Measurements from ENCODE around the gene OLFML2A.
"Not testable (repeated sequence)": the region's sequence is repeated elsewhere in the genome, so short reads cannot be mapped to it uniquely, and the experiment has no call there.

OLFML2A gene

GRCh38 chr9:124841075-124841821, 64.3 kb downstream of the OLFML2A start:
- no peak for TF ChIP-seq POLR2AphosphoS5 (IDR thresholded peaks at IDR 0.05; ENCODE audit: low read depth, low read length)
- no peak for FAIRE-seq
- DNase-seq (ENCODE audit: insufficient read length), result no peak

GRCh38 chr9:124843456-124844034, 66.6 kb downstream of the OLFML2A start:
- FAIRE-seq (no peak), DNase-seq (ENCODE audit: insufficient read length) (no peak)
- TF ChIP-seq POLR2A (IDR thresholded peaks at IDR 0.05; ENCODE audit: low read depth, low read length), result no peak
- TF ChIP-seq POLR2AphosphoS5 (IDR thresholded peaks at IDR 0.05; ENCODE audit: low read depth, low read length), result no peak
- no peak for TF ChIP-seq TAF1 (IDR thresholded peaks at IDR 0.05; ENCODE audit: borderline replicate concordance, low read depth, low read length)

- DNase-seq (ENCODE audit: insufficient read length), result no peak
- no peak for FAIRE-seq
- no peak for TF ChIP-seq TAF1 (IDR thresholded peaks at IDR 0.05; ENCODE audit: borderline replicate concordance, low read depth, low read length)
- TF ChIP-seq POLR2AphosphoS5 (IDR thresholded peaks at IDR 0.05; ENCODE audit: low read depth, low read length), result no peak
- TF ChIP-seq POLR2A (IDR thresholded peaks at IDR 0.05; ENCODE audit: low read depth, low read length), result no peak
Observed at GRCh38 chr9:124844291-124844690, 67.4 kb downstream of the OLFML2A start.

- not testable (repeated sequence) for DNase-seq (ENCODE audit: insufficient read length); FAIRE-seq
Observed at GRCh38 chr9:124846467-124846866, 69.5 kb downstream of the OLFML2A start.

GRCh38 chr9:124846969-124847368, 70.0 kb downstream of the OLFML2A start:
- DNase-seq (ENCODE audit: insufficient read length) (no peak), FAIRE-seq (no peak)
- no peak for TF ChIP-seq POLR2A (IDR thresholded peaks at IDR 0.05; ENCODE audit: low read depth, low read length)

GRCh38 chr9:124849801-124850200, 72.9 kb downstream of the OLFML2A start:
- DNase-seq (ENCODE audit: insufficient read length) (no peak), FAIRE-seq (no peak)
- TF ChIP-seq POLR2A (IDR thresholded peaks at IDR 0.05; ENCODE audit: low read depth, low read length) (no peak), POLR2AphosphoS5 (IDR thresholded peaks at IDR 0.05; ENCODE audit: low read depth, low read length) (no peak), TAF1 (IDR thresholded peaks at IDR 0.05; ENCODE audit: borderline replicate concordance, low read depth, low read length) (no peak)

- FAIRE-seq (no peak), DNase-seq (ENCODE audit: insufficient read length) (no peak)
- no peak for TF ChIP-seq POLR2A (IDR thresholded peaks at IDR 0.05; ENCODE audit: low read depth, low read length)
- no peak for TF ChIP-seq TAF1 (IDR thresholded peaks at IDR 0.05; ENCODE audit: borderline replicate concordance, low read depth, low read length)
- TF ChIP-seq POLR2AphosphoS5 (IDR thresholded peaks at IDR 0.05; ENCODE audit: low read depth, low read length), result no peak
Observed at GRCh38 chr9:124852121-124852828, 75.3 kb downstream of the OLFML2A start.

- DNase-seq (ENCODE audit: insufficient read length) (peak; percentile 89), FAIRE-seq (peak; percentile 96)
- TF ChIP-seq TAF1 (IDR thresholded peaks at IDR 0.05; ENCODE audit: borderline replicate concordance, low read depth, low read length) (no peak), POLR2AphosphoS5 (IDR thresholded peaks at IDR 0.05; ENCODE audit: low read depth, low read length) (no peak), POLR2A (IDR thresholded peaks at IDR 0.05; ENCODE audit: low read depth, low read length) (no peak)
Observed at GRCh38 chr9:124852829-124853531, 76.0 kb downstream of the OLFML2A start, which contains the start of gene WDR38. WDR38 (plus strand) TSS chr9:124853460; CDS start chr9:124853532, 72 bp downstream.

GRCh38 chr9:124853605-124854143, 76.7 kb downstream of the OLFML2A start:
- DNase-seq (ENCODE audit: insufficient read length), result no peak
- FAIRE-seq, result no peak
- TF ChIP-seq POLR2A (IDR thresholded peaks at IDR 0.05; ENCODE audit: low read depth, low read length) (no peak), TAF1 (IDR thresholded peaks at IDR 0.05; ENCODE audit: borderline replicate concordance, low read depth, low read length) (no peak), POLR2AphosphoS5 (IDR thresholded peaks at IDR 0.05; ENCODE audit: low read depth, low read length) (no peak)

GRCh38 chr9:124854161-124854560, 77.2 kb downstream of the OLFML2A start:
- DNase-seq (ENCODE audit: insufficient read length) (no peak), FAIRE-seq (no peak)

GRCh38 chr9:124854822-124855221, 77.9 kb downstream of the OLFML2A start:
- TF ChIP-seq POLR2A (IDR thresholded peaks at IDR 0.05; ENCODE audit: low read depth, low read length) (no peak), POLR2AphosphoS5 (IDR thresholded peaks at IDR 0.05; ENCODE audit: low read depth, low read length) (no peak), TAF1 (IDR thresholded peaks at IDR 0.05; ENCODE audit: borderline replicate concordance, low read depth, low read length) (no peak)
- DNase-seq (ENCODE audit: insufficient read length) (no peak), FAIRE-seq (no peak)

More at GRCh38 chr9:124854161-124854560, 77.2 kb downstream of the OLFML2A start:
- TF ChIP-seq POLR2A (IDR thresholded peaks at IDR 0.05; ENCODE audit: low read depth, low read length) (no peak), TAF1 (IDR thresholded peaks at IDR 0.05; ENCODE audit: borderline replicate concordance, low read depth, low read length) (no peak), POLR2AphosphoS5 (IDR thresholded peaks at IDR 0.05; ENCODE audit: low read depth, low read length) (no peak)

Measured in GM12892 (cell line).